IPS DF 19.7 (cell line): ENCODE data around the gene OR5AN1.
"Not testable (repeated sequence)": the region's sequence is repeated elsewhere in the genome, so short reads cannot be mapped to it uniquely, and the experiment has no call there.

ENCODE experiments used
- DNase-seq: peaks from one replicate; pipeline ENCODE4 v3.0.0-alpha.2; 2013; ENCODE audit warnings: low read depth, low spot score

The OR5AN1 gene, protein sequence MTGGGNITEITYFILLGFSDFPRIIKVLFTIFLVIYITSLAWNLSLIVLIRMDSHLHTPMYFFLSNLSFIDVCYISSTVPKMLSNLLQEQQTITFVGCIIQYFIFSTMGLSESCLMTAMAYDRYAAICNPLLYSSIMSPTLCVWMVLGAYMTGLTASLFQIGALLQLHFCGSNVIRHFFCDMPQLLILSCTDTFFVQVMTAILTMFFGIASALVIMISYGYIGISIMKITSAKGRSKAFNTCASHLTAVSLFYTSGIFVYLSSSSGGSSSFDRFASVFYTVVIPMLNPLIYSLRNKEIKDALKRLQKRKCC

DNA sequence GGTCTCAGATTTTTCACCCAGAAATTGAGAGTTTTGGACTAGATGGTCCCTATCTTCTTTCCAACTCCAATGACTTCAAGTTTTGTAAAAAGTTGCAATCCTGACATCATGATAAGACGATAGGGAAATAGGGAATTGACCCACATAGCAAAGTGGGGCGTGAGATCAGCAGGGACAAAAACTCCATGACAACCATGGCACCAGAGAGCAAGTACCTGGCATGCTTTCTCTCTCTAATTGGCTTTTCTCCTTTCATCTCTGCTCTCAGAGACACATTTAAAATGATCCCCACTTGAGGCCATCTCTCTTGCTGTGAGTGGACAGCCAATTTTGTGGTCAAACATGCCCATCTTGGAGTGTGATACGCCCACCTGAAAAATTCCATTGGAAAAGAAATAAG, at the start of gene OR5AN1:
Gene OR5AN1, plus strand, starts transcription at position 301 of the 400 bp plus-strand sequence. CDS start 5,564 bp downstream, outside the sequence.
- no peak for DNase-seq

DNA sequence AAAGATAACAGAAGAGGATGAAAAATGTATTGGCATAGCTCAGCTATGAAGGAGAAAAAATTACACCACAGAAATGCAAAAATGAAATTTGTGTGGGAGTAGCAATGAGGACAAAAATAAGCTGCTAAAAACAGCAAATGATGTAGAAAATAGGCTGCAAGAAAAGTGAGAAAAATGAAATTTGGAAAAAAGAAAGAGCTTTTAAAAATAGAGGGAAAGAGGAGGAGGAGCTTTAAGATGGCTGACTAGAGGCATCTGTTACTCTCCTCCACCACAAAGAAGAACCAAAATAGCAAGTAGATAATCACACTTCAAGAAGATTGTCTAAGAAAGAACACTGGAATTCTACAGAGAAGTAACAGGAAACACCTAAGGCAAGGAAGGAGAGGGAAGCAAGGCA, 23.7 kb upstream of the OR5AN1 start:
- DNase-seq: no peak

DNA sequence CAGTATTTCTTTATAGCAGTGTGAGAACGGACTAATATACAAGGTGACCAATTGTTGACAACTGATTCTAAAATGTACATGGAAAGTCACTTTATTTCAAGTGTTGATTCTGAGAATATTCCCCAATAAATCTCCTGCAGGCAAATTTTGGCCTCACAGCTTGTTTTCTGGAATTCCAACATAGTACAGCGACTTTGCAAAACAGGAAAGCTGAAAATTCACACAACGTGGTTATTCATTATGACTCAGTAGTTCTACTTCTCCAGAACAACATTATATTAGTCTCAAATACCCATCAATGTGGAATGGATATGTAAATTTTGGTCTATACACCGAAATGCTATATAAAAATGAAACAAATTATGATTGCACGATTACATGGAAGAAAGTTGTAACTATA, 22.5 kb upstream of the OR5AN1 start:
- DNase-seq: no peak

DNA sequence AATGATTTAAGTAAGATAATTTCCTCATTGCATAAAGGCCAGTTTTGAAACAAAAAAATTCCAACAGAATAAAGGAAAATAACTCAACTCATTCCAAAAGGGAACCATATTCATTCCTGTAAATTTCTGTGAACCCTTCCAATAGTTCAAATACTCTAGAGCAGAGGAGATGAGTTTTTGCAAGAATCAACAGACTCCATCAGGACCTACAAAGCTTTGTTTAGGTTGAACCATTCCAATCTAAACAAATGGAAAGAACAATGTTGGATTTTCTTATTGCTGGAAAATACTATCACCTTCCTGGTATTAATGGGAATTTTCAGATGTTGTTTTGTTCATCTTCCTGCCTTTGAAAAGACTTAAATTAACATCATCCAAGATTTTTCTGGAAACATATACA, 21.8 kb upstream of the OR5AN1 start:
- no peak for DNase-seq

DNA sequence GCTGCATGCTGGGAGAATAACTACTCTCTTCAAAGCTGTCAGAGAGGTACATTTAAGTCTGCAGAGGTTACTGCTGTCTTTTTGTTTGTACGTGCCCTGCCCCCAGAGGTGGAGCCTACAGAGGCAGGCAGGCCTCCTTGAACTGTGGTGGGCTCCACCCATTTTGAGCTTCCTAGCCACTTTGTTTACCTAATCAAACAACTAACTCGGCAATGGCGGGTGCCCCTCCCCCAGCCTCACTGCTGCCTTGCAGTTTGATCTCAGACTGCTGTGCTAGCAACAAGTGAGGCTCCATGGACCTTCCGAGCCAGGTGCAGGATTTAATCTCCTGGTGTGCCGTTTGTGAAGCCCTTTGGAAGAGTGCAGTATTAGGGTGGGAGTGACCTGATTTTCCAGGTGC, 9.0 kb upstream of the OR5AN1 start:
- DNase-seq: not testable (repeated sequence)

DNA sequence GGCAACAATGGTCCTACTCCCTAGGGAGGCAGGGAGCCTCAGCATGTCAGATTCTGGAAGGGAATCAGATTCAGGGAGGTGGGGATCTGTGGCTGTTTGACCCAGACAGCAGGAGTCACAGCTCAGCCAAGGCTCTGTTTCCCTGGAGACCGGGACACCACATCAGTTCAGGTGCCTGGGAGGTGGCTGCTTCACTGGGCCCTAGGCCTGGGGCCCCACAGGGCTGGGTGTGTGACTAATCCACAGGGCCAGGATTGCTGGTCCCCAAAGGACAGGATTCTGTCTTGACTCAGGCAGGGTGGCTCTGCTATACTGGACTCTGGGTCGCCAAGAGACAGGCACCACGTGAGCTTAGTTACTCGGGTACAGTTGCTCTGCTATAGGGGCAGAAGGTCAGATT, 3.5 kb upstream of the OR5AN1 start:
- no peak for DNase-seq

DNA sequence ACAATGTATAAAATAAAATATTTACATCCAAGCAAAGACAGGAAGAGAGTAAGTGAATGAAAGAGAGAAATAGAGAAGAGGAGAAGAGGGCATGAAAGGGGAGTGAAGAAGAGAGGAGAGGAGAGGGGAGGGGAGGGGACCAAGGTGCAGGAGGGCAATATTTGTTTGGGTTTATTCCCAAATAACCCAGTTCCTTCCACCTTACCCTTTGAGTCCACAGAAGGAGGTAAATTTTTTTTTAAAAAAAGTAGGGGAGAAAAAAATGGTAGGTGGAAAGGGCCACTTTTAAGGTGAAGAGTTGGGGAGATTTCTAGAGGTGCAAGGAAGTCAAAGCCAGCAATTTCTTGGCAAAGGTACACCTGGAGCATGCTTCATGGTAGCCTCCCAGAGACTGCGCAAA, 2.1 kb upstream of the OR5AN1 start:
- no peak for DNase-seq

DNA sequence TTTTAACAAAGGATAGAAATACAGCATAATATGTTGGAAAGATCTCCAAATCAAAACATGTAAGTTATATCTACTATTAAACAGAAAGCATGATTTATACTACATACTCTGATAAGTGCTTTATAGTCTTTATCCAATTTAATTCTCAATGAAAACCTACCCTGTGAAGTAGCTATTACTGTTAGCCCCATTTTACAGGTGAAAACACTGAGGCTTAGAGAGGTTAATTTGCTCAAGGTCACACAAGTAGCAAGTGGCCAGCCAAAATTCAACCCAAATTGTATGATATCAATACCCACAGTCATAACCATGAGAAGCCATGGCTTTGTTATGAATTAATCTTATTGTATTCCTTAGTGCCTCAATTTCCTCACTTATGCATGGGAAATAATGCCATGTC, 675 bp upstream of the OR5AN1 start:
- DNase-seq: no peak

DNA sequence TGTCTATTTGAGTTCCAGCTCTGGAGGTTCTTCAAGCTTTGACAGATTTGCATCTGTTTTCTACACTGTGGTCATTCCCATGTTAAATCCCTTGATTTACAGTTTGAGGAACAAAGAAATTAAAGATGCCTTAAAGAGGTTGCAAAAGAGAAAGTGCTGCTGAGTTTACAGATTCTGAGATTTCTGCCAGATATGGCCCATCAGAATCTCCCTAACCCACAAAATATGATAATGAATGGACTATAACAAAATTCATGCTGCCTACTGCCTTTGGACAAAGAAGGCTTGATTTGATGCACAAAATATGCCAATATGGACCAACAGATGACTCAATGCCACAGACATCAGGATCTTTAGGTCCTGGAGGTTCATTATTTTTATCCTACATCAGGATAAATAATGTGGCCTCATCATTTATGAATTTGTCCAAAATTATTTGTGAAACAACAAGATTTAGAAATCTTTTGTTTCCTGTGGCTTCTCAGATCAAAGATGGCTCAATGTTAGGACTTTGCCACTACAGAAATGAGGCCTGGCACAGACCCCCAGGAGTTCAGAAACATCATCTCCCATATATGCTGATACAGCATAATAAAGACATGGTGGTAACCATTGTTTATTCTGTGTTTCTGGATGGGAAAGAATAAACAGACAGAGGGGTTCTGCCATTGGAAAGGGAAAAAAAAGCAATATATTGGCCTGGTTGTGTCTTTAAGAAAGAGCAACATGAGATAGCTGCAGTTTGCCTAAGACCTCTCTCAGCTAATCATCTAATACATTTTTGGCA, 6.7 kb downstream of the OR5AN1 start:
- DNase-seq: no peak

DNA sequence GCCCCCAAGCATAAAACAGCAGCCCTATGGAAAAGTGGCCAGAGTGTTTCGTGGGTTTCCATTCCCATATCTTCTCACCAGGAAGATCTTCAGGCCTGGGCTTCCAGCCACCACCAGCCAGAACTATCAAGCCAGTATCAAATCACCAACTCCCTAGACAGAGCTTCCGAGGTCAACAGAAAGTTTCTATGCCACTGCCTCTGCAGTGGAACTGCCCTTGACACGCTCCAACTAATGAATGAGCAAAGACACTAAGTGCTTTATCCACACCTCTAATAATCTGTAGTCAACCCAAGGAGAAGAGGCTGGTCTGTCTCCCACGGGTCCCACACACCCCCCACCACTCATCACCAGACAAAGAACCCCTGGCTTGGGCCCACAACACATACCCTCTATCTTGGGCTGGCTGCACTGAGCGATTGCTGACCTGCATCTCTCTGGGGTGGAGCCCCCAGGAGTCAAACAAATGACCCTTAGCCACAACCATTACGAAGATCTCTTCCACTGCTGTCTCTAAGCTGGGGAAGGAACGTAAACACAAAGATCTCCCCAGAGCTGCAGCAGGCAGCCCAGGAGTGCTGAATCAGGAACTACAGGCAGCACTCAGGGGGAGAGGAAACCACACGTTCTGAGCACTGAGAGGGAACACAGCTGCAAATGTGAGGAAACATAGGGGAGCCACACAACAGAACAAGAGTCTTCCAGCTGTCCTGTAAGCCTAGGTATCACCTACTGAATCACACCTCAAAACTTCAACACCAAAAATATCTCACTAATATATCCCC, 9.7 kb downstream of the OR5AN1 start:
- no peak for DNase-seq

DNA sequence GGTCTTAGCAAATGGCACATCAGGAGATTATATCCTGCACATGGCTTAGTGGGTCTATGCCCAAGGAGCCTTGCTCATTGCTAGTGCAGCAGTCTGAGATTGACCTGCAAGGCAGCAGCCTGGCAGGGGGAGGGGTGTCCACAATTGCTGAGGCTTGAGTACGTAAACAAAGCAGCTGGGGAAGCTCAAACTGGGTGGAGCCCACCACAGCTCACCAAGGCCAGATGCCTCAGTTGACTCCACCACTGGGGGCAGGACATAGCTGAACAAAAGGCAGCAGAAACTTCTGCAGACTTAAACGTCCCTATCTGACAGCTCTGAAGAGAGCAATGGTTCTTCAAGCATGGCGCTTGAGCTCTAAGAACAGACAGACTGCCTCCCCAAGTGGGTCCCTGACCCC, 13.6 kb downstream of the OR5AN1 start:
- not testable (repeated sequence) for DNase-seq

DNA sequence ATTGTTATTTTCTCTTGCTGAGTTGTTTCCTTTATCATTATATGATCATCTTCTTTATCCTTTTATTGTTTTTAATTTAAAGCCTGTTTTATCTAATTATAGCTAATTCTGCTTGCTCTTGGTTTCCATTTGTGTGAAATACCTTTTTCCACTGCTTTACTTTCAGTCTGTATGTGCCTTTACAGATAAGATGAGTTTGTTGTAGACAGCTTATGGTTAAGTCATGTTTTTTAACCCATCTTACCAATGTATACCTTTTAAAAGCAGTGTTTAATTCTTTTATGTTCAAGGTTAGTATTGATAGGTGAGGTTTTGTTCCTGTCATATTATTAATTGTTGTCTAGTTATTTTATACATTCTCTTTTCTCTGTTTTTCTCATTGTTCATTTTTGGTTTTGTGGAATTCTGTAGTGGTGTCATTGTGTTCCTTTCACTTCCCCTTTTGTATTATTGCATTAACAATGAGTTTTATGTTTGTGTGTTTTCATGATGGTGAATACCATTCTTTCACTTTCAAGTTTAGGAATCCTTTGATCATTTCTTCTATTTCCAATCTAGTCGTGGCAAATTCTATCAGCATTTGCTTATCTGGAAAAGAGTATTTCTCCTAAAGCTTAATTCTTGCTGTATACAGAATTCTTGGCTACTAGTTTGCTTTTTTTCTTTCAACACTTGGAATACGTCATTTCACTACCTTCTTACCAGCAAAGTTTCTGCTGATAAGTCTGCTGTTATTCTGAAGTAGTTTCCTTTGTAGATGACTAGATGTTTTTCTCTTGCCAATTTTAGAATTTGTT, 21.8 kb downstream of the OR5AN1 start:
- DNase-seq: no peak

DNA sequence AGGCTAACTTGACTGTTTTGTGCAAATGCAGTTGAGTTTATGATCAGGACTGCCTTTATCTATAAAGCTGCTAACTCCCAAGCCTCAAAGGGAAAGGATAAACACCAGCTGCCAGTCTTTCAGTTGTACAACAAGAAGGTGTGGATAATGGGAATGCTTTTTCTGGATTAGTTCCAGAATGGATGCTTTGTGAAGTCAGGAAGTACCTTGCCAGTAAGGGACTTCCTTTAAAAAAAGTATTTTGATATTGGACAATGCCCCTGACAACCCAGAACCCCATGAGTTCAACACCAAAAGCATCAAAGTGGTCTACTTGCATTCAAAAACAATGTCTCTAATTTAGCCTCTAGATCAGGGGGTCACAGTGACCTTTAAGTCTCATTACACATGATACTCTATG, 35.5 kb downstream of the OR5AN1 start:
- no peak for DNase-seq

DNA sequence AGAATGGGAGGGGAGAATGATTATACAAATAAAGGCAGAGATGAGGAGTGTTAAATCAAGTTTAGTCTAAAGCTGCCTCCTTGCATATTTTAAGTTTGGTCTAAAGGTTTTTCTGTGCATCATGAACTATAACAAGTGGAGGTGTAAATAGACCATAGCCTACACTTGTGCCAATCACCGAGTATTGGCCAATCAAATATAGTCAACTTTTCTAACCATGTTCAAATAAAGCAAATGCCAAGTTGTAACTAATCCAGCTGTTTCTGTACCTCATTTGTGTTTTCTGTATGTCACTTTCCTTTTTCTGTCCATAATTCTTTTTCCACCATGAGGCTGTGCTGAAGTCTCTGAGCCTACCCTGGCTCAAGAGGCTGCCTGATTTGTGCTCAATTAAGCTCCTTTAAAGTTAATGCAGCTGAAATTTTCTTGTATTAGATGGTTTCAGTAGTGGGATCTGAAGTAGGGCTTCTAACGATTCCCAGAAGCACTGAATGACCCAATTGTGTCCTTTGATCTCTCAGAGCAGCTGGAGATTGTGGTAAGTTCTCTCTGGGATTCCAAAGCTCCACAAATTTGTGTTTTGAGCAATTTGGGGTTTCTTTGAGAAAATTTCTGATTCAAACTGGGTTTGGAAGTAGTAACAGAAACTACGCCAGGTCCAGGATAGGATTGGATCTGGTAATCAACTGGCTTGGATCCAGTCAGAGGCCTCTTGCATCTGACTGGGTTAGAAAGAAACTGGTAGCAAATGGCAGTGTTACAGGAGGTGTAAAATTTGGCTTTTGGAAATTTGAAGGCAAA, 42.0 kb downstream of the OR5AN1 start:
- DNase-seq: no peak

DNA sequence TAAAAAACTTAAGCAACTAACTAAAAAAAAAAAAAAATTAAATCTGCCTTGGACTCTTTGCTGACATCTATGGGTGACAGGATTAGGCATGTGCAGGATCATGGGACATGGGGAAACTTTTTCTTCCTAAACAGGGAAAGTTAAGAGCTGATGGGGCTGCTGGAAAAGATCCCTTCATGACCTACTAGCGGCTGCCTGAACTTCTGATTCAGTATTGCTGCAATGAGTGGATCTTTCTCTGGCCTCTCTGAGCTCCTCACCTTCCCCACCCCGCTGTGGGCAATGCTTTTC, 42.5 kb downstream of the OR5AN1 start:
- DNase-seq: no peak

DNA sequence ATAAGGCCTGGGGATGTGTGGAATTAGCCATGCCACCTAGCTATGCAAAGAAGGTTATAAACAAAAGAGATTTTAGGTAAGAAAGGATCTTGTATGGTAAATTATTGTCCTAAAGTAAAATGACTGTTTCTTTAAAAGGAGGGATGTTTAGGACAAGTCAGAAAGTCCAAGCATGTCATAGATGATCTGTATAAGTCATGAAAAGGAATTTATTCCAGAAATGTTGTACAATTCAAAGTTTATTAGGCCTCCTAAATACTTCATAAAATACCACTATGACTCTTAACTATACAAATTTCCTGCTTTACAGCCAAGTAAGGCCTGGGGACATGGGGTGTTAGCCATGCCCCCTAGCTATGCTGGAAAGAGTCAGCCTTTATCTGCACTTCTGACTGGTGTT, 44.9 kb downstream of the OR5AN1 start:
- no peak for DNase-seq

DNA sequence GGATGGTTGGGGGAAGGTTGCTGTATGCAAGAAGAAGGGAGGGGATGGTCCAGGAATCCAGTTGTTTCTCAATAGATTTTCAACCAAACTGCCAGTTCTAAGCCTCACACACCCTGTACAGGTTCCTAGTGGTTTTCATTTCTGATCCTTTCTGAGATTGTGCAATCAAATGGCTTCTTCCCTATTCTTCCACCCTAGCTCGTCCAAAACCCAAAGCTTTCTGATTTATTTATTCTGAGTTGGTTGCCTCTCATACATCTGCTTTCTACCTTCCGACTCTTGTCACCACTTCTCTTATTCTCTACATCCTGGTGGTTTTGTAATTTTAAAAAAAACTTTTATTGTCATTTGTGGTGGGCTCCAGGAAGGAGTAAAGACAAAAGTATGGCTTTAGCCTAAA, 55.0 kb downstream of the OR5AN1 start:
- DNase-seq: no peak

DNA sequence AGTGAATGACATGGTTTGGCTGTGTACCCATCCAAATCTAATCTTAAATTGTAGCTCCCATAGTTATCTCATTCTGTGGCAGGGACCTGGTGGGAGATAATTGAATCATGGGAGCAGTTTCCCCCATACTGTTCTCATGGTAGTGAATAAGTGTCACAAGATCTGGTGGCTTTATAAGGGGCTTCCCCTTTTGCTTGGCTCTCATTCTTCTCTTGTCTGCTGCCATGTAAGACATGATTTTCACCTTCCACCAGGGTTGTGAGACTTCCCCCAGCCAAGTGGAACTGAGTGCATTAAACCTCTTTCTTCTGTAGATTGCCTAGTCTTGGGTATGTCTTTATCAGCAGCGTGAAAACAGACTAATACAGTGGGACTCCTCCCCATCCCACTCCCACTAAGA, 56.4 kb downstream of the OR5AN1 start:
- no peak for DNase-seq

DNA sequence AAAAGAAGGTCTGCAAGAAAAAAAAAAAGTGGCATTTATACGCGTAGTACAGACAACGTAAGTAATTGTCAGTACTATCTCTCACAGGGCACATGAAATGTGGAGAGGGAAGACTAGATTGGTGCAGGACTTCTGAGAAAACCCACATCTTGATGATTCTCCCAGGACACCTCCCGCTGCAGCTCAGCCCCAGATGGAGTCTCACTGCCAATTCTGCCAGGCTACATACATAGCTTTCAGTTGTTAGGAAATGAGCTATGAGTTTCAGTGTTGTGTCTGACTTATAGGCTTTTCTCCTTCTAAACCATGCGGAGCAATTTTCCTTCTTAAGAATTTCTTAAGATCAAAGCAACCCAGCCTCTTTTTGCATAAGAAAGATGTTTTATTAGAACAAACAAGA, 57.9 kb downstream of the OR5AN1 start:
- DNase-seq: no peak

DNA sequence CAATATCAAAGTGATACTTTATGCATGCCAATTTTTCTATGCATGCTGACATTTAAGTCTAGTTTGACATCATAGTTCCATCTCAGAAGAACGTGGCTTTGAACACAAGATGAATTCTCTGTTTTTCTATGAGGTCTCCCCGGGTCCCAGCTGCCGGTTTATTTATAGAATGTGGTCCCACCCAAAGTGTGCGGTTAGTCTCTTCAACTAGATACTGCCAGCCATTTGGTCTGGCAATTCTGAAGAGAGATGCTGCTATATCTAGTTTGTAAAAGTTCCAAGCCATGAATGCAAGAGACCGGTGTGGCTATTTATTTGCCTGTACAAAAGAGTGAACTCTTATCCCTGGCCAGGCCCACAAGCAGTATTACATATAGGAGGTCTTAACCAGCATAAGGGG, 58.3 kb downstream of the OR5AN1 start:
- DNase-seq: no peak

DNA sequence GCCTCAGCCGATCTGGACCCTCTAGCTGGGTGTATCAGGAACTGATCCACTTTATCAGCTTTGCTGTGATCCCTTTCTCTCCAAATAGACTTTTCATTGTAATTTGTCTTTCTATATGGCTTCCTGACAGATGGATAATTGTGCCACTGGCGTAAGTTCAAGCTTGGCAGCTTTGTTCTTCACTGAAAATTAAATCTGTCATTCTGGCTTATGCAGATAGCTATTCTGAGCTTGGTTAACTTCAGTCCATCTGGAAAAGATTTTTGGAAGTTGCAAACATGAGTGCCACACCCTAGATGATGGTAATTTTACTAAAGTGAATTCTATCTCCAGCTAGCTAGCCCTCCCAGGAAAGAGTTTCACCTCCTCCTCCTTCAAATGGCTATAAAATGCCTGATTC, 59.5 kb downstream of the OR5AN1 start:
- no peak for DNase-seq
